Vagina (tissue), 2 donors: ENCODE results near the gene ATP8A2.

Experiments used
- CTCF ChIP-seq, 3 experiments: fragments of 450-650 bp in 2 of 3; fragments of 200-600 bp in 1 of 3; sonication (generic) in 1 of 3; IDR thresholded peaks; one replicate each; pipeline ENCODE4 v1.5.1; 2017 to 2019; ENCODE audit warnings: antibody characterized with exemption in 3 of 3, mild to moderate bottlenecking in 2 of 3, moderate library complexity in 2 of 3
- POLR2A ChIP-seq, 2 donors: fragments of 450-650 bp; IDR thresholded peaks; one replicate each; pipeline ENCODE4 v1.6.1; 2017; ENCODE audit warnings: antibody characterized with exemption in 2 of 2, mild to moderate bottlenecking in 2 of 2, moderate library complexity in 2 of 2

GRCh38 chr13:25811506-25811905, 439.7 kb downstream of the ATP8A2 start:
- TF ChIP-seq POLR2A (IDR thresholded peaks at IDR 0.05) (no peak), CTCF (IDR thresholded peaks at IDR 0.05) (no peak)
